ENCODE data around the gene EML4.

- TF ChIP-seq, protein P1, sequence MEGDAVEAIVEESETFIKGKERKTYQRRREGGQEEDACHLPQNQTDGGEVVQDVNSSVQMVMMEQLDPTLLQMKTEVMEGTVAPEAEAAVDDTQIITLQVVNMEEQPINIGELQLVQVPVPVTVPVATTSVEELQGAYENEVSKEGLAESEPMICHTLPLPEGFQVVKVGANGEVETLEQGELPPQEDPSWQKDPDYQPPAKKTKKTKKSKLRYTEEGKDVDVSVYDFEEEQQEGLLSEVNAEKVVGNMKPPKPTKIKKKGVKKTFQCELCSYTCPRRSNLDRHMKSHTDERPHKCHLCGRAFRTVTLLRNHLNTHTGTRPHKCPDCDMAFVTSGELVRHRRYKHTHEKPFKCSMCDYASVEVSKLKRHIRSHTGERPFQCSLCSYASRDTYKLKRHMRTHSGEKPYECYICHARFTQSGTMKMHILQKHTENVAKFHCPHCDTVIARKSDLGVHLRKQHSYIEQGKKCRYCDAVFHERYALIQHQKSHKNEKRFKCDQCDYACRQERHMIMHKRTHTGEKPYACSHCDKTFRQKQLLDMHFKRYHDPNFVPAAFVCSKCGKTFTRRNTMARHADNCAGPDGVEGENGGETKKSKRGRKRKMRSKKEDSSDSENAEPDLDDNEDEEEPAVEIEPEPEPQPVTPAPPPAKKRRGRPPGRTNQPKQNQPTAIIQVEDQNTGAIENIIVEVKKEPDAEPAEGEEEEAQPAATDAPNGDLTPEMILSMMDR (conservative IDR thresholded peaks at IDR 0.05; ENCODE audit: low read depth, low read length) = no peak
- TF ChIP-seq EZH2 (IDR thresholded peaks at IDR 0.05; ENCODE audit: borderline replicate concordance, low read depth, low read length, poor library complexity, severe bottlenecking) = no peak
These were observed 13.6 kb downstream of the EML4 start for GRCh38 chr2:42182654-42183308.

Data from A673 (cell line).